Brain microvascular endothelial cell (primary cell): ENCODE measurements around the gene GPD2.

Experiments
- DNase-seq: peaks from one replicate; pipeline ENCODE4 v3.0.0-alpha.2; 2020
- H3K27ac ChIP-seq: fragments of 250-450 bp; sonication (Bioruptor Pico); 2 replicates; pipeline ENCODE4 v1.5.1; 2020; ENCODE audit warnings: mild to moderate bottlenecking, moderate library complexity
- H3K27me3 ChIP-seq: fragments of 250-450 bp; sonication (Bioruptor Pico); replicated peaks from 2 replicates; pipeline ENCODE4 v1.5.1; 2020; ENCODE audit warnings: mild to moderate bottlenecking
- H3K36me3 ChIP-seq: fragments of 250-450 bp; sonication (Bioruptor Pico); replicated peaks from 2 replicates; pipeline ENCODE4 v1.5.1; 2020; ENCODE audit warnings: mild to moderate bottlenecking
- H3K4me3 ChIP-seq: 2 replicates; pipeline ENCODE4 v1.5.1; 2011; ENCODE audit warnings: low read depth, mild to moderate bottlenecking, control low read depth, low read length, moderate library complexity
- in situ Hi-C: cut with HindIII; loops from 2 replicates; pipeline ENCODE4 v1.10.0; 2017; ENCODE audit warnings: low sequenced_read_pairs, low pct_ligation_motif_present
- TF ChIP-seq, protein P1 (sequence below): IDR thresholded peaks from 2 replicates; pipeline ENCODE4 v1.5.1; 2011; ENCODE audit warnings: low read depth, mild to moderate bottlenecking, moderate library complexity, low read length, control low read depth, inconsistent platforms; ENCODE audit errors: missing control alignments

GPD2 gene

DNA sequence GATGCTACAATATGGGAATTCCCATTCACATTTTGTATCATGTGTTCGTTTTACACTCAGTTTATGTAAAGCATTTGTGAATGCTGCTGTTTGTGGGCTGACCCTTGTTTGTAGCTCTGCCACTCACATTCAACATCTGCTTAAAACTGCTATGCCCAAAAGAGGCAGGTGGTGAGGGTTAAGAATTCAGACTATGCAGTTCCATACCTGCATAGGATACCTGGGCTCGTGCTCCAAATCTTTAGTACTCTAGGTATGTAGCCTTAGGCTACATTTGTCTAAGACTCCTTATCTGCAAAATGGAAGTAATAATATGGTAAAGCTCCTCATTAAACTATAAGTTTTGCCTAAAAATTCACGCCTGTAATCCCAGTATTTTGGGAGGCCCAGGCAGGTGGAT, 199.5 kb downstream of the GPD2 start:
- Histone ChIP-seq H3K4me3 (no peak overlapping the region), H3K27me3 (no peaks in the 10 kb centered on the region), H3K27ac (no peak overlapping the region), H3K36me3 (no peaks in the 10 kb centered on the region)
- no peak for DNase-seq
- in situ Hi-C loops, result no loop called here
- TF ChIP-seq, protein P1, sequence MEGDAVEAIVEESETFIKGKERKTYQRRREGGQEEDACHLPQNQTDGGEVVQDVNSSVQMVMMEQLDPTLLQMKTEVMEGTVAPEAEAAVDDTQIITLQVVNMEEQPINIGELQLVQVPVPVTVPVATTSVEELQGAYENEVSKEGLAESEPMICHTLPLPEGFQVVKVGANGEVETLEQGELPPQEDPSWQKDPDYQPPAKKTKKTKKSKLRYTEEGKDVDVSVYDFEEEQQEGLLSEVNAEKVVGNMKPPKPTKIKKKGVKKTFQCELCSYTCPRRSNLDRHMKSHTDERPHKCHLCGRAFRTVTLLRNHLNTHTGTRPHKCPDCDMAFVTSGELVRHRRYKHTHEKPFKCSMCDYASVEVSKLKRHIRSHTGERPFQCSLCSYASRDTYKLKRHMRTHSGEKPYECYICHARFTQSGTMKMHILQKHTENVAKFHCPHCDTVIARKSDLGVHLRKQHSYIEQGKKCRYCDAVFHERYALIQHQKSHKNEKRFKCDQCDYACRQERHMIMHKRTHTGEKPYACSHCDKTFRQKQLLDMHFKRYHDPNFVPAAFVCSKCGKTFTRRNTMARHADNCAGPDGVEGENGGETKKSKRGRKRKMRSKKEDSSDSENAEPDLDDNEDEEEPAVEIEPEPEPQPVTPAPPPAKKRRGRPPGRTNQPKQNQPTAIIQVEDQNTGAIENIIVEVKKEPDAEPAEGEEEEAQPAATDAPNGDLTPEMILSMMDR, result no peak
